K562 (cell line): ENCODE data around the gene TBX1. TPM values are rescaled to one million over a fixed set of nuclear protein-coding genes. Genes with fewer than 3 reads are reported as not detected.

Source experiments
- BRCA1 ChIP-seq, 2 experiments: fragments of 450-650 bp in 1 of 2; sonication (generic) in 1 of 2; formaldehyde crosslinking in 1 of 2; IDR thresholded peaks; 2 replicates each; pipeline versions ENCODE4 v1.5.0 to v1.6.1; 2017 to 2020; ENCODE audit warnings: mild to moderate bottlenecking in 1 of 2, missing genetic modification reagents in 1 of 2
- CBX3 ChIP-seq, 2 experiments: IDR thresholded peaks; 1 replicate in 1 of 2; 2 replicates in 1 of 2; pipeline ENCODE4 v1.6.1; 2012; ENCODE audit warnings: inconsistent platforms in 2 of 2, low read length in 2 of 2, borderline replicate concordance in 1 of 2, control low read depth in 1 of 2
- CHCHD3 ChIP-seq: fragments of 250-450 bp; sonication (Bioruptor Pico); IDR thresholded peaks from 2 replicates; pipeline ENCODE4 v2.1.2; 2022; ENCODE audit warnings: mild to moderate bottlenecking
- CHD1 ChIP-seq: fragments of 200-600 bp; sonication (generic); IDR thresholded peaks from one replicate; pipeline ENCODE4 v1.6.1; 2012; ENCODE audit warnings: mild to moderate bottlenecking, moderate library complexity, low read length, inconsistent platforms
- CHD4 ChIP-seq: fragments of 200-600 bp; sonication (generic); IDR thresholded peaks from 3 replicates; pipeline ENCODE4 v1.6.1; 2012; ENCODE audit warnings: low read depth, mild to moderate bottlenecking, mixed read lengths, low read length, inconsistent platforms; ENCODE audit not compliant: insufficient read depth, insufficient replicate concordance, poor library complexity, severe bottlenecking
- DIDO1 ChIP-seq: fragments of 450-650 bp; IDR thresholded peaks from 2 replicates; pipeline ENCODE4 v1.6.1; 2016; ENCODE audit warnings: low read depth, missing biosample characterization, missing genetic modification characterization
- EWSR1 ChIP-seq: fragments of 450-650 bp; IDR thresholded peaks from 2 replicates; pipeline ENCODE4 v1.6.1; 2018; ENCODE audit warnings: borderline replicate concordance, mild to moderate bottlenecking, low read depth, moderate library complexity; ENCODE audit not compliant: partially characterized antibody
- FOS ChIP-seq: IDR thresholded peaks from 3 replicates; pipeline ENCODE4 v1.6.1; 2011; ENCODE audit not compliant: insufficient read length; ENCODE audit errors: extremely low read depth
- KDM2B ChIP-seq: fragments of 250-450 bp; sonication (Bioruptor Pico); IDR thresholded peaks from 2 replicates; pipeline ENCODE4 v1.8.0; 2021; ENCODE audit warnings: mild to moderate bottlenecking, moderate library complexity
- MEF2D ChIP-seq: conservative IDR thresholded peaks from 2 replicates; pipeline ENCODE4 v1.6.1; 2016; ENCODE audit warnings: low read depth, missing genetic modification characterization, missing compliant biosample characterization
- MYBL2 ChIP-seq, 2 experiments: fragments of 450-650 bp in 1 of 2; sonication (generic) in 1 of 2; formaldehyde crosslinking in 1 of 2; IDR thresholded peaks; 2 replicates each; pipeline versions ENCODE4 v1.6.1 to v1.8.1; 2017 to 2022; ENCODE audit warnings: borderline replicate concordance in 1 of 2, inconsistent platforms in 1 of 2, low read depth in 1 of 2, mild to moderate bottlenecking in 1 of 2, missing genetic modification reagents in 1 of 2, moderate library complexity in 1 of 2
- MYNN ChIP-seq, 2 experiments: sonication (generic); formaldehyde crosslinking in 1 of 2; IDR thresholded peaks; 2 replicates each; pipeline versions ENCODE4 v1.5.0 to v1.6.1; 2016 to 2020; ENCODE audit warnings: antibody characterized with exemption in 1 of 2, missing genetic modification reagents in 1 of 2
- SNRNP70 ChIP-seq: fragments of 200-400 bp; formaldehyde crosslinking; optimal IDR thresholded peaks from 2 replicates; pipeline ENCODE3; 2017; ENCODE audit warnings: low read depth, low read length
- SPI1 ChIP-seq: IDR thresholded peaks from 2 replicates; pipeline ENCODE4 v1.6.1; 2011; ENCODE audit warnings: low read depth, low read length, control low read depth, borderline replicate concordance
- ZFPM2 ChIP-seq: fragments of 250-450 bp; sonication (Bioruptor Pico); IDR thresholded peaks from 2 replicates; pipeline ENCODE4 v1.5.1; 2022; ENCODE audit warnings: mild to moderate bottlenecking
- ZNF830 ChIP-seq: fragments of 250-450 bp; sonication (Bioruptor Pico); IDR thresholded peaks from 2 replicates; pipeline ENCODE4 v1.5.0; 2021; ENCODE audit warnings: mild to moderate bottlenecking
- polyA plus RNA-seq, 8 experiments: library from polyadenylated mRNA; depleted of rRNA in 4 of 8; stranded (reverse) in 5 of 8; unstranded in 3 of 8; fragments of >200 nt; fragmentation: Nextera tagmentation in 2 of 8; fragmentation: Illumina TruSeq in 1 of 8; extraction: Ambion mirVana in 2 of 8; extraction: Trizol in 1 of 8; gene quantifications; 2 replicates each; pipeline versions ENCODE4 v1.2.1 to v1.2.3, GENCODE V29; 2011 to 2014; ENCODE audit warnings: inconsistent platforms in 1 of 8, missing spikeins in 1 of 8
- total RNA-seq, 7 experiments: library from RNA; depleted of rRNA in 6 of 7; stranded (reverse); fragments of >200 nt in 6 of 7; fragmentation: Illumina TruSeq in 2 of 7; extraction: Trizol in 2 of 7; gene quantifications; 2 replicates each; pipeline versions ENCODE4 v1.2.1 to v1.2.3, GENCODE V29; 2011 to 2021; ENCODE audit warnings: low replicate concordance in 1 of 7
- TF ChIP-seq, protein P1 (sequence below), 2 experiments: fragments of 450-650 bp; IDR thresholded peaks; 2 replicates each; pipeline ENCODE4 v1.6.1; 2018; ENCODE audit warnings: mild to moderate bottlenecking in 2 of 2, low read depth in 1 of 2; ENCODE audit not compliant: partially characterized antibody in 2 of 2
- TF ChIP-seq, protein P2 (sequence below): fragments of 250-450 bp; sonication (Bioruptor Pico); IDR thresholded peaks from 2 replicates; pipeline ENCODE4 v1.4.0; 2020; ENCODE audit warnings: mild to moderate bottlenecking, moderate library complexity, borderline replicate concordance

The TBX1 gene
- total and polyA plus RNA-seq, 9 of the 15 experiments (the other 6 are each of a cell fraction or from before 2014, with no cell fraction given), result 0.07 to 35.0 (median 3.9) TPM

DNA sequence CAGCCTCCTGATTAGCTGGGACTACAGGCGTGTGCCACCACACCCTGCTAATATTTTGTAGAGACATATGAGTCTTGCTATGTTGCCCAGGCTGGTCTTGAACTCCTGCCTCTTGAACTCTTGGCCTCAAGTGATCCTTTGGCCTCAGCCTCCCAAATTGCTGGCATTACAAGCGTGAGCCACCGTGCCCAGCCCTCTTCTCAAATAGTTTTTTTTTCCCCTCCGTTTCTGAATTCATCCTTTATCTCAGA, 11.8 kb downstream of the TBX1 start (continued):
- TF ChIP-seq, protein P1, sequence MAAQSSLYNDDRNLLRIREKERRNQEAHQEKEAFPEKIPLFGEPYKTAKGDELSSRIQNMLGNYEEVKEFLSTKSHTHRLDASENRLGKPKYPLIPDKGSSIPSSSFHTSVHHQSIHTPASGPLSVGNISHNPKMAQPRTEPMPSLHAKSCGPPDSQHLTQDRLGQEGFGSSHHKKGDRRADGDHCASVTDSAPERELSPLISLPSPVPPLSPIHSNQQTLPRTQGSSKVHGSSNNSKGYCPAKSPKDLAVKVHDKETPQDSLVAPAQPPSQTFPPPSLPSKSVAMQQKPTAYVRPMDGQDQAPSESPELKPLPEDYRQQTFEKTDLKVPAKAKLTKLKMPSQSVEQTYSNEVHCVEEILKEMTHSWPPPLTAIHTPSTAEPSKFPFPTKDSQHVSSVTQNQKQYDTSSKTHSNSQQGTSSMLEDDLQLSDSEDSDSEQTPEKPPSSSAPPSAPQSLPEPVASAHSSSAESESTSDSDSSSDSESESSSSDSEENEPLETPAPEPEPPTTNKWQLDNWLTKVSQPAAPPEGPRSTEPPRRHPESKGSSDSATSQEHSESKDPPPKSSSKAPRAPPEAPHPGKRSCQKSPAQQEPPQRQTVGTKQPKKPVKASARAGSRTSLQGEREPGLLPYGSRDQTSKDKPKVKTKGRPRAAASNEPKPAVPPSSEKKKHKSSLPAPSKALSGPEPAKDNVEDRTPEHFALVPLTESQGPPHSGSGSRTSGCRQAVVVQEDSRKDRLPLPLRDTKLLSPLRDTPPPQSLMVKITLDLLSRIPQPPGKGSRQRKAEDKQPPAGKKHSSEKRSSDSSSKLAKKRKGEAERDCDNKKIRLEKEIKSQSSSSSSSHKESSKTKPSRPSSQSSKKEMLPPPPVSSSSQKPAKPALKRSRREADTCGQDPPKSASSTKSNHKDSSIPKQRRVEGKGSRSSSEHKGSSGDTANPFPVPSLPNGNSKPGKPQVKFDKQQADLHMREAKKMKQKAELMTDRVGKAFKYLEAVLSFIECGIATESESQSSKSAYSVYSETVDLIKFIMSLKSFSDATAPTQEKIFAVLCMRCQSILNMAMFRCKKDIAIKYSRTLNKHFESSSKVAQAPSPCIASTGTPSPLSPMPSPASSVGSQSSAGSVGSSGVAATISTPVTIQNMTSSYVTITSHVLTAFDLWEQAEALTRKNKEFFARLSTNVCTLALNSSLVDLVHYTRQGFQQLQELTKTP (IDR thresholded peaks at IDR 0.05; ENCODE audit: low read depth in 1 of 2, partially characterized antibody in 2 of 2), result no peak
- TF ChIP-seq MYBL2 (IDR thresholded peaks at IDR 0.05; ENCODE audit: low read depth), result no peak
- TF ChIP-seq MYBL2 (CRISPR knock-in tag; IDR thresholded peaks at IDR 0.05; ENCODE audit: borderline replicate concordance), result no peak
- TF ChIP-seq EWSR1, result no peak
- TF ChIP-seq KDM2B, result no peak
- peak; percentile 88 for TF ChIP-seq CHD4
- TF ChIP-seq, protein P2, sequence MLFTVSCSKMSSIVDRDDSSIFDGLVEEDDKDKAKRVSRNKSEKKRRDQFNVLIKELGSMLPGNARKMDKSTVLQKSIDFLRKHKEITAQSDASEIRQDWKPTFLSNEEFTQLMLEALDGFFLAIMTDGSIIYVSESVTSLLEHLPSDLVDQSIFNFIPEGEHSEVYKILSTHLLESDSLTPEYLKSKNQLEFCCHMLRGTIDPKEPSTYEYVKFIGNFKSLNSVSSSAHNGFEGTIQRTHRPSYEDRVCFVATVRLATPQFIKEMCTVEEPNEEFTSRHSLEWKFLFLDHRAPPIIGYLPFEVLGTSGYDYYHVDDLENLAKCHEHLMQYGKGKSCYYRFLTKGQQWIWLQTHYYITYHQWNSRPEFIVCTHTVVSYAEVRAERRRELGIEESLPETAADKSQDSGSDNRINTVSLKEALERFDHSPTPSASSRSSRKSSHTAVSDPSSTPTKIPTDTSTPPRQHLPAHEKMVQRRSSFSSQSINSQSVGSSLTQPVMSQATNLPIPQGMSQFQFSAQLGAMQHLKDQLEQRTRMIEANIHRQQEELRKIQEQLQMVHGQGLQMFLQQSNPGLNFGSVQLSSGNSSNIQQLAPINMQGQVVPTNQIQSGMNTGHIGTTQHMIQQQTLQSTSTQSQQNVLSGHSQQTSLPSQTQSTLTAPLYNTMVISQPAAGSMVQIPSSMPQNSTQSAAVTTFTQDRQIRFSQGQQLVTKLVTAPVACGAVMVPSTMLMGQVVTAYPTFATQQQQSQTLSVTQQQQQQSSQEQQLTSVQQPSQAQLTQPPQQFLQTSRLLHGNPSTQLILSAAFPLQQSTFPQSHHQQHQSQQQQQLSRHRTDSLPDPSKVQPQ, result no peak
- peak; percentile 69 for TF ChIP-seq CHD1
- TF ChIP-seq DIDO1 (tag), result 0 out of 2 replicates have a peak, but pooled peaks have one; percentile 52
- no peak for TF ChIP-seq SPI1
- TF ChIP-seq MEF2D (tag), result 0 out of 2 replicates have a peak, but pooled peaks have one; percentile 35
- TF ChIP-seq MYNN (IDR thresholded peaks at IDR 0.05), result peak; percentile 53; the same call in 1 of the 2 replicates
- no peak for TF ChIP-seq MYNN (CRISPR knock-in tag; IDR thresholded peaks at IDR 0.05)
- TF ChIP-seq ZNF830 (CRISPR knock-in tag), result 0 out of 2 replicates have a peak, but pooled peaks have one; percentile 74
- TF ChIP-seq SNRNP70, result no peak
- TF ChIP-seq BRCA1 (IDR thresholded peaks at IDR 0.05), result no peak
- no peak for TF ChIP-seq BRCA1 (CRISPR knock-in tag; IDR thresholded peaks at IDR 0.05)
- no peak for TF ChIP-seq FOS
- TF ChIP-seq CBX3 (IDR thresholded peaks at IDR 0.05; ENCODE audit: borderline replicate concordance in 1 of 2, low read length in 2 of 2), result no peak
- TF ChIP-seq ZFPM2 (CRISPR knock-in tag), result no peak
- no peak for TF ChIP-seq CHCHD3 (CRISPR knock-in tag)
